B cell (primary cell): Measurements from ENCODE around the gene CC2D1B. TPM values are rescaled to one million over a fixed set of nuclear protein-coding genes. Genes with fewer than 3 reads are reported as not detected.

Experiments
- ATAC-seq: fragments of 200-7000 bp; cut with Tn5 transposase; one replicate; pipeline ENCODE4 v1.10.0; 2021; ENCODE audit warnings: low read depth, mild to moderate bottlenecking, moderate number of reproducible peaks, moderate library complexity
- CTCF ChIA-PET: fragments of 350-600 bp; sonication (Branson Sonifier 250); formaldehyde crosslinking; loops from one replicate; lab custom pipeline; 2021; ENCODE audit warnings: antibody characterized with exemption, inconsistent platforms; lab: Charles Lee
- POLR2A ChIA-PET: fragments of 350-600 bp; sonication (Branson Sonifier 250); formaldehyde crosslinking; loops from one replicate; lab custom pipeline; 2021; ENCODE audit warnings: antibody characterized with exemption; lab: Charles Lee
- DNase-seq: peaks from one replicate; pipeline ENCODE4 v3.0.0; 2013
- H2AFZ ChIP-seq: 2 replicates; pipeline ENCODE4 v1.6.1; 2012; ENCODE audit warnings: mild to moderate bottlenecking, low read depth, low read length; ENCODE audit not compliant: insufficient read depth, poor library complexity, severe bottlenecking
- H3K27ac ChIP-seq, 2 donors: 1 replicate in 1 of 2; 2 replicates in 1 of 2; pipeline ENCODE4 v1.5.1; 2012 to 2013; ENCODE audit warnings: low read length in 2 of 2, mild to moderate bottlenecking in 2 of 2, moderate library complexity in 1 of 2
- H3K27me3 ChIP-seq, 4 experiments: fragments of 200-600 bp in 1 of 4; sonication (generic) in 1 of 4; replicated peaks in 1 of 4; 1 replicate in 2 of 4; 2 replicates in 2 of 4; pipeline versions ENCODE4 v1.6.1 to v1.7.0; 2013 to 2016; ENCODE audit warnings: low read length in 3 of 4, mild to moderate bottlenecking in 2 of 4, mixed read lengths in 1 of 4, moderate library complexity in 1 of 4; ENCODE audit not compliant: insufficient read depth in 4 of 4, control insufficient read depth in 3 of 4; ENCODE audit errors: control extremely low read depth in 1 of 4
- H3K36me3 ChIP-seq, 2 experiments: replicated peaks in 1 of 2; 1 replicate in 1 of 2; 2 replicates in 1 of 2; pipeline versions ENCODE4 v1.6.1 to v1.7.1; 2013; ENCODE audit warnings: low read length in 1 of 2; ENCODE audit not compliant: insufficient read depth in 2 of 2, control insufficient read depth in 1 of 2; ENCODE audit errors: control extremely low read depth in 1 of 2, extremely low read depth in 1 of 2
- H3K4me1 ChIP-seq, 2 donors: fragments of 200-600 bp in 1 of 2; sonication (generic) in 1 of 2; 1 replicate in 1 of 2; 2 replicates in 1 of 2; pipeline versions ENCODE4 v1.5.1 to v1.6.1; 2013 to 2017; ENCODE audit warnings: low read length in 2 of 2; ENCODE audit not compliant: control insufficient read depth in 2 of 2, insufficient read depth in 2 of 2
- H3K4me2 ChIP-seq: replicated peaks from 2 replicates; pipeline ENCODE3; 2012; ENCODE audit warnings: mild to moderate bottlenecking, low read depth, low read length; ENCODE audit not compliant: poor library complexity, severe bottlenecking
- H3K4me3 ChIP-seq, 5 experiments: fragments of 200-600 bp in 1 of 5; sonication (generic) in 1 of 5; 1 replicate in 3 of 5; 2 replicates in 2 of 5; pipeline versions ENCODE4 v1.5.1 to v1.7.0; 2011 to 2016; ENCODE audit warnings: low read length in 4 of 5, mild to moderate bottlenecking in 4 of 5, low read depth in 2 of 5, control low read depth in 1 of 5, moderate library complexity in 1 of 5; ENCODE audit not compliant: insufficient read depth in 1 of 5; ENCODE audit errors: control extremely low read depth in 1 of 5, extremely low read depth in 1 of 5
- H3K79me2 ChIP-seq: fragments of 200-600 bp; sonication (generic); one replicate; pipeline ENCODE4 v1.6.0; 2016; ENCODE audit warnings: low read length; ENCODE audit not compliant: control insufficient read depth, insufficient read depth
- H3K9ac ChIP-seq: fragments of 200-600 bp; sonication (generic); 2 replicates; pipeline ENCODE4 v1.6.1; 2017; ENCODE audit warnings: mild to moderate bottlenecking, low read length, moderate library complexity
- H3K9me3 ChIP-seq, 3 donors: one replicate each; pipeline versions ENCODE4 v1.6.1 to v1.7.1; 2013; ENCODE audit warnings: low read length in 2 of 3; ENCODE audit not compliant: control insufficient read depth in 2 of 3, insufficient read depth in 1 of 3; ENCODE audit errors: control extremely low read depth in 1 of 3
- H4K20me1 ChIP-seq: 2 replicates; pipeline ENCODE4 v1.6.0; 2012; ENCODE audit warnings: mild to moderate bottlenecking, low read length; ENCODE audit not compliant: insufficient read depth, control insufficient read depth, poor library complexity, severe bottlenecking
- H3K27ac Mint-ChIP-seq: one replicate; pipeline ENCODE4 v1.8.0; 2021; ENCODE audit warnings: mixed read lengths
- H3K27me3 Mint-ChIP-seq: one replicate; pipeline ENCODE4 v1.8.0; 2021; ENCODE audit warnings: mixed read lengths
- H3K4me1 Mint-ChIP-seq: one replicate; pipeline ENCODE4 v1.8.0; 2021; ENCODE audit warnings: mixed read lengths
- H3K4me3 Mint-ChIP-seq: one replicate; pipeline ENCODE4 v1.8.0; 2021; ENCODE audit warnings: mixed read lengths
- H3K9me3 Mint-ChIP-seq: one replicate; pipeline ENCODE4 v1.8.0; 2022; ENCODE audit warnings: mixed read lengths; ENCODE audit not compliant: insufficient read depth
- EZH2 ChIP-seq: IDR thresholded peaks from 2 replicates; pipeline ENCODE4 v1.6.1; 2012; ENCODE audit warnings: borderline replicate concordance, low read depth, mild to moderate bottlenecking, moderate library complexity, low read length; ENCODE audit not compliant: insufficient read depth, poor library complexity, severe bottlenecking
- WGBS: methylation state at CpG from one replicate; pipeline ENCODE4 v1.1.5; 2013; ENCODE audit warnings: missing lambda C conversion rate; ENCODE audit not compliant: insufficient coverage; 5-methylcytosine and 5-hydroxymethylcytosine counted together
- intact Hi-C: fragments of 100-400 bp; cut with micrococcal nuclease; formaldehyde crosslinking; loops from one replicate; pipeline ENCODE4 v1.10.0; 2022
- polyA plus RNA-seq: library from polyadenylated mRNA; depleted of rRNA; stranded (reverse); fragments of >200 nt; gene quantifications from 2 replicates; pipeline ENCODE4 v1.2.3, GENCODE V29; 2012
- total RNA-seq, 2 donors: library from RNA; stranded (reverse); fragments of 120-200 nt in 1 of 2; gene quantifications; 1 replicate in 1 of 2; 2 replicates in 1 of 2; pipeline versions ENCODE4 v1.2.3 to v1.2.4, GENCODE V29; 2013 to 2022
- TF ChIP-seq, protein P1 (sequence below): fragments of 200-600 bp; IDR thresholded peaks from one replicate; pipeline ENCODE4 v1.8.0; 2022; ENCODE audit warnings: antibody characterized with exemption, mild to moderate bottlenecking

CC2D1B gene
- total and polyA plus RNA-seq, 2 donors (not counting 1 experiment from before 2014, with no cell fraction given), result 28.9 to 79.7 TPM

- ATAC-seq, result no peak
- Histone ChIP-seq H3K27ac (no peak overlapping the region), H3K79me2 (no peaks in the 10 kb centered on the region), H3K9ac (no peak overlapping the region), H2AFZ (no peak overlapping the region), H3K4me2 (no peak overlapping the region), H3K27me3 (no peaks in the 10 kb centered on the region), H3K36me3 (peaks cover 3 to 4% of the 10 kb centered on the region in 2 experiments), H3K9me3 (no peaks in the 10 kb centered on the region), H4K20me1 (no peaks in the 10 kb centered on the region), H3K4me3 (no peak overlapping the region), H3K4me1 (no peaks in the 10 kb centered on the region)
- intact Hi-C loops, result no loop called here
- no peaks in the 10 kb centered on the region for H3K9me3 Mint-ChIP-seq
- no CpG with 5 or more reads among the region's 4 CpGs for WGBS
- no peaks in the 10 kb centered on the region for H3K4me1 Mint-ChIP-seq
- TF ChIP-seq, protein P1, sequence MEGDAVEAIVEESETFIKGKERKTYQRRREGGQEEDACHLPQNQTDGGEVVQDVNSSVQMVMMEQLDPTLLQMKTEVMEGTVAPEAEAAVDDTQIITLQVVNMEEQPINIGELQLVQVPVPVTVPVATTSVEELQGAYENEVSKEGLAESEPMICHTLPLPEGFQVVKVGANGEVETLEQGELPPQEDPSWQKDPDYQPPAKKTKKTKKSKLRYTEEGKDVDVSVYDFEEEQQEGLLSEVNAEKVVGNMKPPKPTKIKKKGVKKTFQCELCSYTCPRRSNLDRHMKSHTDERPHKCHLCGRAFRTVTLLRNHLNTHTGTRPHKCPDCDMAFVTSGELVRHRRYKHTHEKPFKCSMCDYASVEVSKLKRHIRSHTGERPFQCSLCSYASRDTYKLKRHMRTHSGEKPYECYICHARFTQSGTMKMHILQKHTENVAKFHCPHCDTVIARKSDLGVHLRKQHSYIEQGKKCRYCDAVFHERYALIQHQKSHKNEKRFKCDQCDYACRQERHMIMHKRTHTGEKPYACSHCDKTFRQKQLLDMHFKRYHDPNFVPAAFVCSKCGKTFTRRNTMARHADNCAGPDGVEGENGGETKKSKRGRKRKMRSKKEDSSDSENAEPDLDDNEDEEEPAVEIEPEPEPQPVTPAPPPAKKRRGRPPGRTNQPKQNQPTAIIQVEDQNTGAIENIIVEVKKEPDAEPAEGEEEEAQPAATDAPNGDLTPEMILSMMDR, result no peak
- no peak for TF ChIP-seq EZH2
- DNase-seq, result no peak
- POLR2A ChIA-PET, result no interaction called here
- H3K4me3 Mint-ChIP-seq, result no peak overlapping the region
- no peak overlapping the region for H3K27ac Mint-ChIP-seq
- CTCF ChIA-PET, result no interaction called here
- H3K27me3 Mint-ChIP-seq, result no peaks in the 10 kb centered on the region
Measured at GRCh38 chr1:52346653-52347052, 19.4 kb downstream of the CC2D1B start.

DNA sequence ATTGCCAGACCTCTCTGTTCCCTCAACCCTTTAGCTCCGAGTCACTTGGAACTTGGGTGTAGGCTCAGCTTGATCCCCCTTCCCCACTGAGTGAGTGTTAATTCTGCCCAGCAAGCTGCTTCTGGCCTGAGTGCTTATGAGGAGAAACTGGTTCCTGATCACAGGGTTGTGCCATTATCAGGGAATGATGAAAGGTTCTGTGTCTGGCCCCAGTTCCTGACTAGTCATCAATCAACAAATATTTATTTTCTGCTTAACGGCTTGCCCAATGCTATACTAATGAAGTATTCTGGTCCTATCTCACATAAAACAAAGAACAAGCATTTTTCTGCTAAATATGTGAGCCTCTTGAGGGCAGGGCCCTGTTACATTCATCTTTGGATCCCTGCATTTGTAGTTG lies 20.8 kb downstream of the CC2D1B start:
- no peaks in the 10 kb centered on the region for H3K27me3 Mint-ChIP-seq

More for the DNA sequence above, 20.8 kb downstream of the CC2D1B start:
- H3K9ac ChIP-seq, result no peak overlapping the region
- no peak overlapping the region for H3K27ac ChIP-seq
- no peaks in the 10 kb centered on the region for H3K36me3 ChIP-seq
- no peaks in the 10 kb centered on the region for H3K9me3 ChIP-seq
- no peak overlapping the region for H3K4me2 ChIP-seq
- no peaks in the 10 kb centered on the region for H3K4me1 ChIP-seq
- H3K4me1 Mint-ChIP-seq, result no peaks in the 10 kb centered on the region
- no peaks in the 10 kb centered on the region for H3K9me3 Mint-ChIP-seq
- ChIA-PET POLR2A (interaction anchor here (0.6 kb wide), 1 partner anchor 16 kb away, joined by 3 read pairs; no protein-coding TSS in a partner anchor), CTCF (no interaction called here)
- ATAC-seq (no peak), DNase-seq (no peak)
- H3K4me3 ChIP-seq, result no peak overlapping the region
- TF ChIP-seq EZH2, result no peak
- TF ChIP-seq, protein P1, result no peak
- H3K79me2 ChIP-seq, result no peaks in the 10 kb centered on the region
- H2AFZ ChIP-seq, result no peak overlapping the region
- H3K27ac Mint-ChIP-seq, result no peak overlapping the region
- intact Hi-C loops, result no loop called here
- H3K4me3 Mint-ChIP-seq, result no peak overlapping the region
- H3K27me3 ChIP-seq, result no peaks in the 10 kb centered on the region
- no peaks in the 10 kb centered on the region for H4K20me1 ChIP-seq
- 100% methylated on average over 1 of the region's 2 CpGs for WGBS
